Activated naive CD4-positive, alpha-beta T cell treated with anti-CD3 and anti-CD28 coated beads for 36 hours (primary cell): ENCODE data around the gene SYT5. TPM values are rescaled to one million over a fixed set of nuclear protein-coding genes. Genes with fewer than 3 reads are reported as not detected.
A peak's percentile ranks its signal among the peaks of the same experiment; 100 is the strongest.
"Not testable (repeated sequence)": the region's sequence is repeated elsewhere in the genome, so short reads cannot be mapped to it uniquely, and the experiment has no call there.

Experiments
- CTCF ChIA-PET: fragments of 350-600 bp; sonication (Branson Sonifier 250); formaldehyde crosslinking; loops from one replicate; lab custom pipeline; 2021; ENCODE audit warnings: antibody characterized with exemption; lab: Charles Lee
- DNase-seq: peaks from one replicate; pipeline ENCODE4 v3.0.0-alpha.2; 2020
- H3K27ac Mint-ChIP-seq: one replicate; pipeline ENCODE4 v1.8.0; 2021; ENCODE audit warnings: mild to moderate bottlenecking, mixed read lengths
- H3K27me3 Mint-ChIP-seq: one replicate; pipeline ENCODE4 v1.8.0; 2021; ENCODE audit warnings: low read depth, mixed read lengths
- H3K36me3 Mint-ChIP-seq: one replicate; pipeline ENCODE4 v1.8.0; 2021; ENCODE audit warnings: low read depth, mixed read lengths
- H3K4me1 Mint-ChIP-seq: one replicate; pipeline ENCODE4 v1.8.0; 2021; ENCODE audit warnings: low read depth, mixed read lengths
- H3K4me3 Mint-ChIP-seq: one replicate; pipeline ENCODE4 v1.8.0; 2021; ENCODE audit warnings: mild to moderate bottlenecking, moderate library complexity, mixed read lengths
- H3K9me3 Mint-ChIP-seq: one replicate; pipeline ENCODE4 v1.8.0; 2021; ENCODE audit warnings: mixed read lengths
- intact Hi-C: fragments of 100-400 bp; cut with micrococcal nuclease; formaldehyde crosslinking; loops from one replicate; pipeline ENCODE4 v1.15.1; 2023
- total RNA-seq, 2 experiments: library from RNA; stranded (reverse); gene quantifications; one replicate each; pipeline ENCODE4 v1.2.3, GENCODE V29; 2021

The SYT5 gene
- total RNA-seq, 2 experiments from 2014 or later: not detected

DNA sequence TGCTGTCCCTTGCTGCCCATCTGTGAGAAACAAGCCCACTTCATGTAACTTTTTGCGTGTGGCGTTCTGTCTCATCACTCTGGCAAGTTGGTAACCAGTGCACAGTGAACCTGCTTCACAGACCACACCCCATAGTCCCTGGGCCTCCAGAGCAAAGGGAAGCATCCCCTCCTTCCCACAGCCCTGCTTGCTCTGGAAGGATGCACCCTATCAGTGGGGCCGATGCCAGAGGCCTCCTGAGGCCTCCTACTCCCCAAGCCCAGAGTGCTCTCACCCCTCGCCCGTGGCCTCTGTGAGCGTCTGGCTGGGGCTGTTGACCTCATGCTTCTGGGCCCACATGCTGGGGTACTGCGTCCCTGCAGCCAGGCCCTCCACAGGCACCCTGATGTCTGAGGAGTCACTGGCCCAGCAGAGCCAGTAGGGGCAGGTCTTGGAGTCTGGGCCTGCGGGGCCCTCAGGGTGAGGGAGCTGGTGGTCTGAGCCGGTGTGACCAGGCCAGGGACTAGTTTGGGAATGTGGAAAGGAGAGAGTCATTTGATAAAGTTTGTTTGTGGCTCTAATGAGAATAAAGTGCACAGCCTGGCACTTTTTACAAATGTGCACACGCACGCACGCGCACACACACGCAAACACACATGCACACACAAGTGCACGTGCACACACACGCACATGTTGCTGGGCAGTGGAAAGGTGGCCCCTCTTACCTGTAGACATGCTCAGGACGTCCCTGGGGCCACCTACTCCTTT, 43.4 kb upstream of the SYT5 start:
- no peak for DNase-seq
- peaks cover 9% of the 10 kb centered on the region for H3K9me3 Mint-ChIP-seq
- CTCF ChIA-PET: no interaction called here
- peaks cover 19% of the 10 kb centered on the region for H3K36me3 Mint-ChIP-seq
- intact Hi-C loops: no loop called here
- H3K27me3 Mint-ChIP-seq: no peaks in the 10 kb centered on the region
- no peaks in the 10 kb centered on the region for H3K4me1 Mint-ChIP-seq
- no peak overlapping the region for H3K4me3 Mint-ChIP-seq
- H3K27ac Mint-ChIP-seq: peak overlapping the region; percentile 24

DNA sequence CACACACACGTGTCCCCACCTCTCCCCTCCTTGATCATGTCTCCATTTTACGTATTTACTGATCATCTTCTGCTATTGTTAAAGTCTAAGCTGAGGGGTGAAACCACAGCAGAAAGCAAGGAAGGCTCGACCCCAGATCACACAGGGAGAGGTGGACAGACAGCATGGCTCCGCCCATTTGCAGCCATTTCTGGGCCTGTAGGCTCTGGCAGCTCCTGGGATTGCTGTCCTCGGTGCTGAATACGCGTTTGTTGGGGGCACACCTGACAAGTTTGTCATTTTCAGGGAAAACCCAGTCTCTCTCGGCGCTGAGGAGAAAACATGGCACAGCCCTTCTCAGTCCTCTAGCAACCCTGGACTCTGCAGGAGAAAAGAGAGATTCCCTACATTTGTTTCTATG, 40.4 kb upstream of the SYT5 start:
- intact Hi-C loops: no loop called here
- DNase-seq: no peak
- H3K4me1 Mint-ChIP-seq: peaks cover 13% of the 10 kb centered on the region
- peaks cover 9% of the 10 kb centered on the region for H3K9me3 Mint-ChIP-seq
- H3K27ac Mint-ChIP-seq: no peak overlapping the region
- H3K36me3 Mint-ChIP-seq: peaks cover 11% of the 10 kb centered on the region
- CTCF ChIA-PET: no interaction called here
- peaks cover 5% of the 10 kb centered on the region for H3K27me3 Mint-ChIP-seq
- H3K4me3 Mint-ChIP-seq: no peak overlapping the region

DNA sequence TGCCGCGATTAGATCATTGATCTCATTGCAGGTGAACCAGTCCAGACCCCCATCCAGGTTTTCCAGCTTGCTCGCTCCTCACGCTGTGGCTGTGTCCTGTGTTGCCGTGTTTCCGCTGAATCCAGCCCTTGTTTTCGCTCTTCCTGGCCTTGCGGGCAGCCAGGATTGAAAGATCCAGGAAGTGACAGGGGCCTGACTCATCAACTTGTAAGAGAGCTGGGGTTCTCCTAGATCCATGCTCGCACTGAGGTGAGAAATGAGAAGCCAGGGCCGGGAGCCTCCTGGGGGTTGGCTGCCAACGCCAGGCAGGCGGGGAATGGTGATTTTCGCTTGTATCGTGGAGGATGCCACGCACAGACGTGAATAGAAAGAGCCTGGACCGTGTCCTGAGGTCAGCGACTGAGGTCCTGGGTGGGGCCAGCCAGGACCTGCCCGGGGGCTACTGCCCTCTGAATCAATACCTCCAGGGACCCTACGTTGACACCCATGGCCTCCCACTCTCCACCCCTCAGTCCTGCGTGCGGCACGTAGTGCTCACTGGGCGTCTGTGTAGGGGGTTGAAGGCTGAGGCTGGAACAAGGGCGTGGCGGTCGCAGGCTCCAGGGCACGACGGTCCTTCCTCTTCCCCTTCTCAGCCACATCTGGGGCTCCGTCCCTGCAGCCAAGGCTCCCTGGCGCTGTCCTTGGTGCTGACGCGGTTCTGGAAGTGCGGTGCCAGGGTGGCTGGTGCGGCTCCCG, 36.5 kb upstream of the SYT5 start:
- Mint-ChIP-seq H3K36me3 (peaks cover 13% of the 10 kb centered on the region), H3K27me3 (peaks cover 22% of the 10 kb centered on the region), H3K4me1 (peaks cover 13% of the 10 kb centered on the region), H3K4me3 (peak overlapping the region; percentile 50), H3K9me3 (peaks cover 15% of the 10 kb centered on the region), H3K27ac (no peak overlapping the region)
- peak; percentile 79 for DNase-seq
- intact Hi-C loops: loop anchor here (1.0 to 2.0 kb wide), 2 partner anchors 38 to 43 kb away; partner anchors contain the start of gene PPP6R1
- CTCF ChIA-PET: interaction anchor here (1.5 kb wide), 1 partner anchor 13 kb away, joined by 4 read pairs; no protein-coding TSS in a partner anchor

DNA sequence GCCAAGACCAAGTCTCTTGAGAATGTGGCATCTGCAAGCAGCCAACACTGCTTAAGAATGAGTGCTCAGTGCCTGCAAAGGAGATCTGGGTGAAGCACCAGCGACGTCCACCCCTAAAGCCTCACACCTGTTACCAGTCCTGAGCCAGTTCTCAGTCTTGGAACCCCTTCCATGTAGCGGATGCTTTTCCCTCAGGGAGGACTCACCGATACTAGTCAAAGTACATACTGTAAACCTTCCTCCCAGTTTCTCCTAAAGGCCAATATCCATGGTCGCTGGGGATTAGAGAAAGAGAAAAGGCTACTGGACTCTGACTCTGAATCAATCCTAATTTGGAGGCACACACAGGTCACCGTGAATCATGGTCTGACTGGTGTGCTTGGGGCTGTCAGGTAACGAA, 33.5 kb upstream of the SYT5 start:
- H3K9me3 Mint-ChIP-seq: peaks cover 6% of the 10 kb centered on the region
- intact Hi-C loops: no loop called here
- H3K27me3 Mint-ChIP-seq: peaks cover 30% of the 10 kb centered on the region
- no peak for DNase-seq
- CTCF ChIA-PET: no interaction called here
- H3K27ac Mint-ChIP-seq: no peak overlapping the region
- no peak overlapping the region for H3K4me3 Mint-ChIP-seq
- H3K4me1 Mint-ChIP-seq: peaks cover 13% of the 10 kb centered on the region
- peaks cover 5% of the 10 kb centered on the region for H3K36me3 Mint-ChIP-seq

DNA sequence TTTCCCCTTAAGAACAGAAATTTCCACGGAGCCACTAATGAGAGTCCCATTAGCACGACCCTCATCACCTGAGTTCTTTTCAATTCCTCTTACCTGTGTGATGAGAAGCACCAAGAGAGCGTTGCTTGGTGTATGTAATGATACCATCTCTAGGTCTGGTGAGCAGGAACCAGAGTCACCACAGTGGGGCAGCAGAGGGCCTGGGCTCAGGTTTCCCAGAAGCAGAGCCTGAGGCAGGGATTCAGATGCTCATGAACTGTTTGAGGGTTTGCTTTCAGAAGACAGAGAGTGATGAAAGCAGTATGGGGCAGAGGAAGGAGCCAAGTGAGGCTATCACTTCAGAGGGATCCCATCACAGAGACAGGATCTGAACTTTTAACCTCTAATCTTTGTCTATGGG, 32.4 kb upstream of the SYT5 start:
- Mint-ChIP-seq H3K4me3 (no peak overlapping the region), H3K36me3 (peaks cover 5% of the 10 kb centered on the region), H3K27me3 (peaks cover 30% of the 10 kb centered on the region), H3K27ac (peak overlapping the region; percentile 2), H3K9me3 (peaks cover 6% of the 10 kb centered on the region), H3K4me1 (peaks cover 13% of the 10 kb centered on the region)
- peak; percentile 80 for DNase-seq
- CTCF ChIA-PET: interaction anchor here (0.7 to 0.9 kb wide), 2 partner anchors 41 to 282 kb away, joined by 3 to 6 read pairs; no protein-coding TSS in a partner anchor
- intact Hi-C loops: loop anchor here (1.0 kb wide), 2 partner anchors 171 to 206 kb away; no protein-coding TSS in a partner anchor

DNA sequence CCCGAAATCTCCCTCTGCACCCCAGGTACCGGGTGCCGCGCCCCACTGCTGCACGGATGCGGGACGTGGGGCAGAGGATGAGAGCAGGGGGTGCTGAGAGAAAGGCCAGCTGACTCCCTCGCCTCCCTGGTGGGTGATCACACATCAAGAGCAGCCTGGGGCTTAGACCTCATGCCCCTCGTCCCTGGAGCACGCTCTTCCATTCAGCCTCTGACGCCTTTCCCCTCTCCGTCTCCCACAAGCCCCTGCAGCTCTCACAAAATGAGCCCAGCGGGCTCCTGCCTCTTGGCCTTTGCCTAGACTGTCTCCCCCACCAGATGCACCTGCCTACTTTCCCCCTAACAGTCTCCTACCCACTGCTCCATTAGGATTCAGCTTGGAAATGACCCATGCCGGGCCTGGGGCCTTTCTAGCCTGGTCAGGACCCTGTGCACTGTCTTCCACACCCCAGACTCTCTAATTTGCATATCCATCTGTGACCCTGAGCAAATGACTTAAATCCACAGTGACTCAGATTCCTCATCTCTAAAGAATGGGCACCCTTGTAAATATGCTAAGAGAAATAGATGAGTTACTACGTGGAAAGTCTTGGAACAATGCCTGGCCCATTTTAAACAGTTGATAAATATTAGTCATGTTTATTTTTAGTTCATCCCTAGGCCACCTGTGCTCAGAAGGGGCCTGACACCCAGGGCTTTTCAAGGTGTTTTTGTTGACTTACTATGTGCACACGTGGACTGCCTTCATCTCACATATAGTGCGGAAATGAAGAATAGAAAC, 29.8 kb upstream of the SYT5 start:
- H3K27me3 Mint-ChIP-seq: peaks cover 39% of the 10 kb centered on the region
- H3K27ac Mint-ChIP-seq: no peak overlapping the region
- no peak for DNase-seq
- H3K4me3 Mint-ChIP-seq: no peak overlapping the region
- peaks cover 5% of the 10 kb centered on the region for H3K36me3 Mint-ChIP-seq
- intact Hi-C loops: no loop called here
- H3K4me1 Mint-ChIP-seq: peaks cover 2% of the 10 kb centered on the region
- CTCF ChIA-PET: interaction anchor here (0.6 kb wide), 2 partner anchors 52 to 384 kb away, joined by 3 to 4 read pairs; no protein-coding TSS in a partner anchor
- H3K9me3 Mint-ChIP-seq: peaks cover 6% of the 10 kb centered on the region

DNA sequence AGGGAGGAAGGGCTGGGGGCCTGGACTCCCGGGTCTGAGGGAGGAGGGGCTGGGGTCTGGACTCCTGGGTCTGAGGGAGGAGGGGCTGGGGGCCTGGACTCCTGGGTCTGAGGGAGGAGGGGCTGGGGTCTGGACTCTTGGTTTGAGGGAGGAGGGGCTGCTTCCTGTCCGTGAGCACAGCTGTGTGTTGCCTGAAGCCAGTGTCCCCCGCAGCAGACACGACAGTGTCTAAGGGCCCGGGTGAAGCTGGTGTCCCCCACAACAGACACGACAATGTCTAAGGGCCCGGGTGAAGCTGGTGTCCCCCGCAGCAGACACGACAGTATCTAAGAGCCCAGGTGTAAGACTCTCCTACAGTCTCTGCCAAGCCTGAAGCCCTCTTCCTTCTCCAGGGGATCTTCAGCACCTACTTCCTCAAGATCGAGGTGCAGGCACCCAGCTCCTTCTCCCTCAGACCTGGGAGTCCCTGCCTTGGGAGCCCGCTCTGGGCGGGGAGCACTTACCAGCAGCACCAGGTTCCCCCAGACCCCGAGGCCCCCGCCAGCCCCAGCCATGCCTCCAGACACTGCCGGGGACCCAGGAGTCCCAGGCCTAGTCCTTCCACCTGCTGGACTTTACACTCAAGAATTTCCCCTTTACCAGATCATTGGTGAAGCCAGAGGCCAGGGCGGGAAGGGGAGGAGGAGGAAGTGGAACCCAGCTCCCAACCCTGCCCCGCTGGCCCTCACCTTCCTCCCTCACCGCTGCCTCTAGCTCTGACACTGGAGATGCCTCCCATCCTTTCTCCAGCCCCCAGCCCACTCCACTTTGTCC, 29.0 kb upstream of the SYT5 start, which contains the start of gene PTPRH:
PTPRH (minus strand) TSS at position 622 of the 813 bp plus-strand sequence; CDS start at position 554, 68 bp downstream.
- DNase-seq: no peak
- intact Hi-C loops: no loop called here
- CTCF ChIA-PET: interaction anchor here (0.6 kb wide), 1 partner anchor 385 kb away, joined by 4 read pairs; no protein-coding TSS in a partner anchor

DNA sequence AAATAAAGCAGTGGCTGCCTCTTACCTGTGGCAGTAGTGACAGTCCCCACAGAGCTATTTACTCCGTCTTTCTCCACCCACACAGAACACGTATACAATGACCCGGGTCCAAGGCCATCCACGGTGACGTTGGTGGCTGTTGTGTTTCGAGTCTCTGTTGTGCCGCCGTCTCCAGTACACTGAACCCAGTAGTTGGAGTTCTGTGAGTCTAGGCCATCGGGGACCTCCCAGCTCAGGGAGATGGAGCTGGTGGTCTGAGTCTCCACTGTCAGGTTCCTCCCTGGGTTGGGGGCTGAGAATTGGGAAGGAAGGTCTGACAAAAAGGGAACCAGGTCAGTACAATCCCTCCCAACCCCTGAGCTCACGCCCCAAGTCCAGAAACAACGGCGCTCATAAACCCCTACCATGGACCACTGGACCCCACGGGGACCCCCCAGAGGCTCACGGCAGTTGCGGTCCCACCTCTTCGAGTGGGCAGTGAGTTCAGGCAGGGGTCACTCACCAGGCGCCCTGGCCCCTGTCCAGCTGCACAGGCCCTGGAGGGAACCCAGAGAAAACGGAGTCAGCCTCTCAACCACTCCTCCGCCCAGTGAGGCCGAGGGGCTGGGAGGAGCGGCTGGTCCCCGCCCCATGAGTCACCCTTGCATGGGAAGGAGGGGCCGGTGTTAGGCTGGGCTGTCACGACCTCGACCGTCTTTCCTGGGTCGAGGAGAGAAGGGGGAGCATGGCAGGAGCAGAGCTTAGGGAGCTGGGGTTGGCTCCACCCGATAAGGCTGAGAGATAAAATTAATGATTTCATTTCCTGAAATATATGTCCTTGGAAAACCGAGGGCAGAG, 26.8 kb upstream of the SYT5 start:
- CTCF ChIA-PET: no interaction called here
- Mint-ChIP-seq H3K27ac (no peak overlapping the region), H3K4me1 (peaks cover 2% of the 10 kb centered on the region), H3K36me3 (no peaks in the 10 kb centered on the region), H3K9me3 (no peaks in the 10 kb centered on the region), H3K4me3 (no peak overlapping the region), H3K27me3 (peaks cover 33% of the 10 kb centered on the region)
- intact Hi-C loops: no loop called here
- peak; percentile 47 for DNase-seq

More for the DNA sequence above, 29.0 kb upstream of the SYT5 start, which contains the start of gene PTPRH:
- H3K9me3 Mint-ChIP-seq: peaks cover 6% of the 10 kb centered on the region
- peaks cover 2% of the 10 kb centered on the region for H3K4me1 Mint-ChIP-seq
- peaks cover 5% of the 10 kb centered on the region for H3K36me3 Mint-ChIP-seq
- no peak within 1 kb of the TSS for H3K27ac Mint-ChIP-seq
- H3K27me3 Mint-ChIP-seq: peaks cover 39% of the 10 kb centered on the region
- H3K4me3 Mint-ChIP-seq: no peak within 1 kb of the TSS

DNA sequence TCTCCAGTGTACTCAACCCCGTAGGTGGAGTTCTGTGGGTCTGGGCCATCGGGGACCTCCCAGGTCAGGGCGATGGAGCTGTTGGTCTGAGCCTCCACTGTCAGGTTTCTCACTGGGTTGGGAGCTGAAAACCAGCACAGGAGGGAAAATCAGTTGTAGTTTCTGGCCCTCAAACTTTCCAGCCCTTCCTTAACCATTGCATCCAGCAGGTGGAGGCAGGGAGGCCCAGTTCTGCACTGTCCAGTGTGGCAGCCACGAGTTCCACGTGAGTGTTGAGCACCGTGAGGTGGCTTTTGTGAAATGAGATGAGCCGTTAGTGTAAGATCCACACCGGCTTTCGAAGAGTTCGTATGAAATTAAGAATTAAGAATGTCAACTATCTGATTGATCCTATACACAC, 22.1 kb upstream of the SYT5 start:
- H3K4me3 Mint-ChIP-seq, H3K36me3 Mint-ChIP-seq, H3K9me3 Mint-ChIP-seq, H3K27ac Mint-ChIP-seq, H3K4me1 Mint-ChIP-seq, intact Hi-C loops, DNase-seq: not testable (repeated sequence)
- peaks cover 36% of the 10 kb centered on the region for H3K27me3 Mint-ChIP-seq
- CTCF ChIA-PET: interaction anchor here (0.6 kb wide), 1 partner anchor 90 kb away, joined by 3 read pairs; no protein-coding TSS in a partner anchor

DNA sequence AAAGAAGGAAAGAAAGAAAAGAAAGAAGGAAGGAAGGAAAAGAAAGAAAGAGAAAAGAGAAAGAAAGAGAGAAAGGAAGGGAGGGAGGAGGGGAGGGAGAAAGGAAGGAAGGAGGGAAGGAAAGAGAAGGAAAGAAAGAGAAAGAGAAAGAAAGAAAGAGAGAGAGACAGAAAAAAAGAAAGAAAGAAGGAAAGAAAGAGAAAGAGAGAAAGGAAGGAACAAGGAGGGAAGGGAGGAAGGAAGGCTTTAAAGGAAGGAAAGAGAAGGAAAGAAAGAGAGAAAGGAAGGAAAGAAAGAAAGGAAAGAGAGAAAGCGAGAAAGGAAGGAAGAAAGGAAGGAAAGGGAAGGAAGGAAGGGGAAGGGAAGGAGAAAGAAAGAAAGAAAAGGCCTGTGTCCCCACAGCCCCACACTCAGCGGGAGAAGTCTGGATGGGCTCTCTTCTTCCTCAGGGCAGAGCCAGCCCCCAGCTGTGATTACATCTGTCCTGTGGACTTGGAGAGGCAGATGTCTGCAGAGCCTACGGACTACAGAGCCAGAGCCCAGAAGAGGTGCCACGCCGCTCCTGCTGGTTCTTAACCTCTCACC, 19.6 kb upstream of the SYT5 start:
- Mint-ChIP-seq H3K27me3 (peaks cover 18% of the 10 kb centered on the region), H3K4me3 (no peak overlapping the region), H3K4me1 (no peaks in the 10 kb centered on the region), H3K9me3 (no peaks in the 10 kb centered on the region), H3K27ac (no peak overlapping the region), H3K36me3 (no peaks in the 10 kb centered on the region)
- DNase-seq: no peak
- CTCF ChIA-PET: no interaction called here
- intact Hi-C loops: no loop called here
